ENCODE results near the gene MYCT1. TPM values are rescaled to one million over a fixed set of nuclear protein-coding genes. Genes with fewer than 3 reads are reported as not detected.

Gene MYCT1
- polyA plus RNA-seq, 2 donors: 1.5 to 1.6 TPM

GRCh38 chr6:152705327-152705726 is 7.6 kb downstream of the MYCT1 start:
- Histone ChIP-seq H3K4me1 (ENCODE audit: control insufficient read depth in 2 of 2, insufficient read depth in 2 of 2, low read length in 1 of 2) (no peaks in the 10 kb centered on the region), H3K27me3 (ENCODE audit: control insufficient read depth in 1 of 2, insufficient read depth in 2 of 2, low read length in 2 of 2) (no peaks in the 10 kb centered on the region), H3K27ac (ENCODE audit: low read depth in 2 of 2, low read length in 1 of 2) (no peak overlapping the region), H3K36me3 (ENCODE audit: control insufficient read depth in 2 of 2, insufficient read depth in 2 of 2, low read length in 1 of 2) (no peaks in the 10 kb centered on the region), H3K9me3 (ENCODE audit: control insufficient read depth in 2 of 2, insufficient read depth in 1 of 2, low read depth in 1 of 2, low read length in 1 of 2) (no peaks in the 10 kb centered on the region), H3K4me3 (ENCODE audit: low read depth in 1 of 2, low read length in 2 of 2) (no peak overlapping the region)
- whole genome bisulfite sequencing, 2 donors: 77 to 80% methylated on average over 2 of the region's 2 CpGs

GRCh38 chr6:152716322-152716721 is 18.6 kb downstream of the MYCT1 start:
- no peaks in the 10 kb centered on the region for H3K4me1 ChIP-seq (ENCODE audit: control insufficient read depth in 2 of 2, insufficient read depth in 2 of 2, low read length in 1 of 2)
- H3K27me3 ChIP-seq (ENCODE audit: control insufficient read depth in 1 of 2, insufficient read depth in 2 of 2, low read length in 2 of 2): no peaks in the 10 kb centered on the region
- no peaks in the 10 kb centered on the region for H3K9me3 ChIP-seq (ENCODE audit: control insufficient read depth in 2 of 2, insufficient read depth in 1 of 2, low read depth in 1 of 2, low read length in 1 of 2)
- no peak overlapping the region for H3K27ac ChIP-seq (ENCODE audit: low read depth in 2 of 2, low read length in 1 of 2)
- WGBS, 2 donors: 61 to 65% methylated on average over 3 of the region's 3 CpGs
- no peaks in the 10 kb centered on the region for H3K36me3 ChIP-seq (ENCODE audit: control insufficient read depth in 2 of 2, insufficient read depth in 2 of 2, low read length in 1 of 2)
- no peak overlapping the region for H3K4me3 ChIP-seq (ENCODE audit: low read depth in 1 of 2, low read length in 2 of 2)

GRCh38 chr6:152720974-152721373 is 23.3 kb downstream of the MYCT1 start:
- WGBS, 2 donors: 61 to 67% methylated on average over 3 of the region's 3 CpGs
- H3K9me3 ChIP-seq (ENCODE audit: control insufficient read depth in 2 of 2, insufficient read depth in 1 of 2, low read depth in 1 of 2, low read length in 1 of 2): peaks cover 0 to 2% of the 10 kb centered on the region in 2 donors

GRCh38 chr6:152721956-152722355 is 24.3 kb downstream of the MYCT1 start:
- Histone ChIP-seq H3K4me1 (ENCODE audit: control insufficient read depth in 2 of 2, insufficient read depth in 2 of 2, low read length in 1 of 2) (no peaks in the 10 kb centered on the region), H3K27me3 (ENCODE audit: control insufficient read depth in 1 of 2, insufficient read depth in 2 of 2, low read length in 2 of 2) (no peaks in the 10 kb centered on the region), H3K27ac (ENCODE audit: low read depth in 2 of 2, low read length in 1 of 2) (no peak overlapping the region), H3K36me3 (ENCODE audit: control insufficient read depth in 2 of 2, insufficient read depth in 2 of 2, low read length in 1 of 2) (no peaks in the 10 kb centered on the region), H3K4me3 (ENCODE audit: low read depth in 1 of 2, low read length in 2 of 2) (no peak overlapping the region), H3K9me3 (ENCODE audit: control insufficient read depth in 2 of 2, insufficient read depth in 1 of 2, low read depth in 1 of 2, low read length in 1 of 2) (peaks cover 0 to 2% of the 10 kb centered on the region in 2 donors)
- WGBS, 2 donors: 82 to 87% methylated on average over 4 of the region's 4 CpGs

More at GRCh38 chr6:152720974-152721373, 23.3 kb downstream of the MYCT1 start:
- Histone ChIP-seq H3K4me1 (ENCODE audit: control insufficient read depth in 2 of 2, insufficient read depth in 2 of 2, low read length in 1 of 2) (no peaks in the 10 kb centered on the region), H3K27me3 (ENCODE audit: control insufficient read depth in 1 of 2, insufficient read depth in 2 of 2, low read length in 2 of 2) (no peaks in the 10 kb centered on the region), H3K27ac (ENCODE audit: low read depth in 2 of 2, low read length in 1 of 2) (no peak overlapping the region), H3K36me3 (ENCODE audit: control insufficient read depth in 2 of 2, insufficient read depth in 2 of 2, low read length in 1 of 2) (no peaks in the 10 kb centered on the region), H3K4me3 (ENCODE audit: low read depth in 1 of 2, low read length in 2 of 2) (no peak overlapping the region)

GRCh38 chr6:152723398-152723797 is 25.7 kb downstream of the MYCT1 start:
- Histone ChIP-seq H3K27me3 (ENCODE audit: control insufficient read depth in 1 of 2, insufficient read depth in 2 of 2, low read length in 2 of 2) (no peaks in the 10 kb centered on the region), H3K27ac (ENCODE audit: low read depth in 2 of 2, low read length in 1 of 2) (no peak overlapping the region), H3K9me3 (ENCODE audit: control insufficient read depth in 2 of 2, insufficient read depth in 1 of 2, low read depth in 1 of 2, low read length in 1 of 2) (peaks cover 0 to 2% of the 10 kb centered on the region in 2 donors), H3K4me3 (ENCODE audit: low read depth in 1 of 2, low read length in 2 of 2) (no peak overlapping the region), H3K36me3 (ENCODE audit: control insufficient read depth in 2 of 2, insufficient read depth in 2 of 2, low read length in 1 of 2) (no peaks in the 10 kb centered on the region), H3K4me1 (ENCODE audit: control insufficient read depth in 2 of 2, insufficient read depth in 2 of 2, low read length in 1 of 2) (no peaks in the 10 kb centered on the region)
- WGBS, 2 donors: 45 to 62% methylated on average over 1 of the region's 1 CpG

- 64 to 78% methylated on average over 4 of the region's 4 CpGs for WGBS, 2 donors
- no peaks in the 10 kb centered on the region for H3K4me1 ChIP-seq (ENCODE audit: control insufficient read depth in 2 of 2, insufficient read depth in 2 of 2, low read length in 1 of 2)
- no peaks in the 10 kb centered on the region for H3K36me3 ChIP-seq (ENCODE audit: control insufficient read depth in 2 of 2, insufficient read depth in 2 of 2, low read length in 1 of 2)
- H3K4me3 ChIP-seq (ENCODE audit: low read depth in 1 of 2, low read length in 2 of 2): no peak overlapping the region
- H3K9me3 ChIP-seq (ENCODE audit: control insufficient read depth in 2 of 2, insufficient read depth in 1 of 2, low read depth in 1 of 2, low read length in 1 of 2): peaks cover 0 to 2% of the 10 kb centered on the region in 2 donors
- H3K27ac ChIP-seq (ENCODE audit: low read depth in 2 of 2, low read length in 1 of 2): no peak overlapping the region
- no peaks in the 10 kb centered on the region for H3K27me3 ChIP-seq (ENCODE audit: control insufficient read depth in 1 of 2, insufficient read depth in 2 of 2, low read length in 2 of 2)
Observed at GRCh38 chr6:152726313-152726712, 28.6 kb downstream of the MYCT1 start.

- no peaks in the 10 kb centered on the region for H3K36me3 ChIP-seq (ENCODE audit: control insufficient read depth in 2 of 2, insufficient read depth in 2 of 2, low read length in 1 of 2)
- H3K27me3 ChIP-seq (ENCODE audit: control insufficient read depth in 1 of 2, insufficient read depth in 2 of 2, low read length in 2 of 2): no peaks in the 10 kb centered on the region
- no peaks in the 10 kb centered on the region for H3K9me3 ChIP-seq (ENCODE audit: control insufficient read depth in 2 of 2, insufficient read depth in 1 of 2, low read depth in 1 of 2, low read length in 1 of 2)
- H3K27ac ChIP-seq (ENCODE audit: low read depth in 2 of 2, low read length in 1 of 2): no peak overlapping the region
- no peaks in the 10 kb centered on the region for H3K4me1 ChIP-seq (ENCODE audit: control insufficient read depth in 2 of 2, insufficient read depth in 2 of 2, low read length in 1 of 2)
- H3K4me3 ChIP-seq (ENCODE audit: low read depth in 1 of 2, low read length in 2 of 2): no peak overlapping the region
- WGBS, 2 donors: 83 to 91% methylated on average over 3 of the region's 3 CpGs
Observed at GRCh38 chr6:152727507-152727906, 29.8 kb downstream of the MYCT1 start.

GRCh38 chr6:152734630-152735029 is 36.9 kb downstream of the MYCT1 start:
- WGBS, 2 donors: 74 to 77% methylated on average over 2 of the region's 2 CpGs
- Histone ChIP-seq H3K4me1 (ENCODE audit: control insufficient read depth in 2 of 2, insufficient read depth in 2 of 2, low read length in 1 of 2) (no peaks in the 10 kb centered on the region), H3K36me3 (ENCODE audit: control insufficient read depth in 2 of 2, insufficient read depth in 2 of 2, low read length in 1 of 2) (no peaks in the 10 kb centered on the region), H3K4me3 (ENCODE audit: low read depth in 1 of 2, low read length in 2 of 2) (no peak overlapping the region), H3K9me3 (ENCODE audit: control insufficient read depth in 2 of 2, insufficient read depth in 1 of 2, low read depth in 1 of 2, low read length in 1 of 2) (no peaks in the 10 kb centered on the region), H3K27me3 (ENCODE audit: control insufficient read depth in 1 of 2, insufficient read depth in 2 of 2, low read length in 2 of 2) (no peaks in the 10 kb centered on the region), H3K27ac (ENCODE audit: low read depth in 2 of 2, low read length in 1 of 2) (no peak overlapping the region)

- H3K9me3 ChIP-seq (ENCODE audit: control insufficient read depth in 2 of 2, insufficient read depth in 1 of 2, low read depth in 1 of 2, low read length in 1 of 2): no peaks in the 10 kb centered on the region
- no peaks in the 10 kb centered on the region for H3K4me1 ChIP-seq (ENCODE audit: control insufficient read depth in 2 of 2, insufficient read depth in 2 of 2, low read length in 1 of 2)
- 61 to 71% methylated on average over 2 of the region's 2 CpGs for WGBS, 2 donors
- no peaks in the 10 kb centered on the region for H3K36me3 ChIP-seq (ENCODE audit: control insufficient read depth in 2 of 2, insufficient read depth in 2 of 2, low read length in 1 of 2)
- no peak overlapping the region for H3K27ac ChIP-seq (ENCODE audit: low read depth in 2 of 2, low read length in 1 of 2)
- no peak overlapping the region for H3K4me3 ChIP-seq (ENCODE audit: low read depth in 1 of 2, low read length in 2 of 2)
- H3K27me3 ChIP-seq (ENCODE audit: control insufficient read depth in 1 of 2, insufficient read depth in 2 of 2, low read length in 2 of 2): no peaks in the 10 kb centered on the region
Observed at GRCh38 chr6:152736687-152737273, 39.1 kb downstream of the MYCT1 start.

- WGBS, 2 donors: 71 to 93% methylated on average over 4 of the region's 4 CpGs
- Histone ChIP-seq H3K9me3 (ENCODE audit: control insufficient read depth in 2 of 2, insufficient read depth in 1 of 2, low read depth in 1 of 2, low read length in 1 of 2) (no peaks in the 10 kb centered on the region), H3K36me3 (ENCODE audit: control insufficient read depth in 2 of 2, insufficient read depth in 2 of 2, low read length in 1 of 2) (no peaks in the 10 kb centered on the region), H3K4me3 (ENCODE audit: low read depth in 1 of 2, low read length in 2 of 2) (no peak overlapping the region), H3K27me3 (ENCODE audit: control insufficient read depth in 1 of 2, insufficient read depth in 2 of 2, low read length in 2 of 2) (no peaks in the 10 kb centered on the region), H3K4me1 (ENCODE audit: control insufficient read depth in 2 of 2, insufficient read depth in 2 of 2, low read length in 1 of 2) (no peaks in the 10 kb centered on the region), H3K27ac (ENCODE audit: low read depth in 2 of 2, low read length in 1 of 2) (no peak overlapping the region)
Observed at GRCh38 chr6:152745509-152746171, 47.9 kb downstream of the MYCT1 start.

Measured in esophagus (tissue), 2 donors.